Tibial nerve (tissue), 4 donors: ENCODE data around the gene LCLAT1. TPM values are rescaled to one million over a fixed set of nuclear protein-coding genes. Genes with fewer than 3 reads are reported as not detected.

ENCODE experiments used
- DNase-seq, 2 donors: peaks; one replicate each; pipeline ENCODE4 v3.0.0-alpha.2; 2019; ENCODE audit warnings: low spot score in 2 of 2
- H3K27ac ChIP-seq, 4 donors: fragments of 200-600 bp; sonication (generic) in 3 of 4; one replicate each; pipeline ENCODE4 v1.5.1; 2017 to 2019; ENCODE audit warnings: mild to moderate bottlenecking in 1 of 4
- H3K27me3 ChIP-seq, 2 donors: fragments of 200-600 bp; sonication (generic) in 1 of 2; one replicate each; pipeline versions ENCODE4 v1.5.1 to v1.6.0; 2017 to 2019
- H3K36me3 ChIP-seq, 3 donors: fragments of 200-600 bp; sonication (generic); one replicate each; pipeline ENCODE4 v1.5.1; 2018 to 2019
- H3K4me1 ChIP-seq, 4 donors: fragments of 200-600 bp; sonication (generic) in 3 of 4; one replicate each; pipeline ENCODE4 v1.5.1; 2017 to 2019
- H3K4me3 ChIP-seq, 4 donors: fragments of 200-600 bp; sonication (generic) in 3 of 4; one replicate each; pipeline ENCODE4 v1.5.1; 2017 to 2019; ENCODE audit warnings: mild to moderate bottlenecking in 1 of 4, moderate library complexity in 1 of 4
- H3K9me3 ChIP-seq, 4 donors: fragments of 200-600 bp; sonication (generic) in 3 of 4; one replicate each; pipeline ENCODE4 v1.5.1; 2017 to 2019
- CTCF ChIP-seq, 5 experiments: fragments of 200-600 bp in 3 of 5; fragments of 450-650 bp in 2 of 5; sonication (generic) in 3 of 5; IDR thresholded peaks; one replicate each; pipeline ENCODE4 v1.5.1; 2016 to 2019; ENCODE audit warnings: antibody characterized with exemption in 5 of 5, mild to moderate bottlenecking in 3 of 5, moderate library complexity in 2 of 5
- EP300 ChIP-seq, 2 donors: sonication (generic); formaldehyde crosslinking; IDR thresholded peaks; one replicate each; pipeline ENCODE4 v1.6.1; 2017; ENCODE audit warnings: antibody characterized with exemption in 2 of 2, mild to moderate bottlenecking in 1 of 2
- POLR2A ChIP-seq, 2 donors: fragments of 450-650 bp; IDR thresholded peaks; one replicate each; pipeline ENCODE4 v1.6.1; 2017; ENCODE audit warnings: antibody characterized with exemption in 2 of 2, mild to moderate bottlenecking in 2 of 2, moderate library complexity in 2 of 2
- WGBS, 2 donors: methylation state at CpG; one replicate each; pipeline ENCODE4 v1.1.5; 2018; 5-methylcytosine and 5-hydroxymethylcytosine counted together
- total RNA-seq, 4 donors: library from RNA; depleted of rRNA; stranded (reverse); fragments of >200 nt; gene quantifications; one replicate each; pipeline ENCODE4 v1.1.0, GENCODE V29; 2016

LCLAT1 gene
- total RNA-seq, 4 donors from 2014 or later, result 8.4 to 15.9 (median 11.8) TPM

GRCh38 chr2:30628341-30628740 lies 181.3 kb downstream of the LCLAT1 start:
- no peak for DNase-seq
- Histone ChIP-seq H3K9me3 (no peaks in the 10 kb centered on the region), H3K4me3 (no peak overlapping the region), H3K4me1 (no peaks in the 10 kb centered on the region), H3K27ac (no peak overlapping the region), H3K27me3 (no peaks in the 10 kb centered on the region), H3K36me3 (no peaks in the 10 kb centered on the region)
- 96 to 100% methylated on average over 2 of the region's 2 CpGs for WGBS, 2 donors
- no peak for TF ChIP-seq CTCF (IDR thresholded peaks at IDR 0.05)
- no peak for TF ChIP-seq POLR2A (IDR thresholded peaks at IDR 0.05)
- TF ChIP-seq EP300 (IDR thresholded peaks at IDR 0.05), result no peak

GRCh38 chr2:30629866-30630265 lies 182.8 kb downstream of the LCLAT1 start:
- Histone ChIP-seq H3K27me3 (no peaks in the 10 kb centered on the region), H3K27ac (no peak overlapping the region), H3K9me3 (no peaks in the 10 kb centered on the region), H3K4me3 (no peak overlapping the region), H3K4me1 (no peaks in the 10 kb centered on the region), H3K36me3 (no peaks in the 10 kb centered on the region)
- TF ChIP-seq CTCF (IDR thresholded peaks at IDR 0.05) (no peak), EP300 (IDR thresholded peaks at IDR 0.05) (no peak), POLR2A (IDR thresholded peaks at IDR 0.05) (no peak)
- no peak for DNase-seq
- WGBS, 2 donors, result 90 to 93% methylated on average over 6 of the region's 6 CpGs

GRCh38 chr2:30631051-30631671 lies 184.1 kb downstream of the LCLAT1 start:
- H3K27ac ChIP-seq, result no peak overlapping the region

GRCh38 chr2:30633039-30633438 lies 186.0 kb downstream of the LCLAT1 start:
- Histone ChIP-seq H3K27ac (no peak overlapping the region), H3K4me3 (no peak overlapping the region), H3K4me1 (no peaks in the 10 kb centered on the region), H3K9me3 (no peaks in the 10 kb centered on the region), H3K27me3 (no peaks in the 10 kb centered on the region), H3K36me3 (no peaks in the 10 kb centered on the region)
- TF ChIP-seq EP300 (IDR thresholded peaks at IDR 0.05) (no peak), POLR2A (IDR thresholded peaks at IDR 0.05) (no peak), CTCF (IDR thresholded peaks at IDR 0.05) (no peak)
- DNase-seq, result no peak
- WGBS, 2 donors, result 90 to 91% methylated on average over 4 of the region's 4 CpGs

More at GRCh38 chr2:30631051-30631671, 184.1 kb downstream of the LCLAT1 start:
- Histone ChIP-seq H3K4me1 (no peaks in the 10 kb centered on the region), H3K36me3 (no peaks in the 10 kb centered on the region), H3K27me3 (no peaks in the 10 kb centered on the region), H3K4me3 (no peak overlapping the region), H3K9me3 (no peaks in the 10 kb centered on the region)
- no peak for DNase-seq
- TF ChIP-seq EP300 (IDR thresholded peaks at IDR 0.05), result no peak
- WGBS, 2 donors, result 86% methylated on average over 1 of the region's 1 CpG

- DNase-seq, result no peak
- Histone ChIP-seq H3K27me3 (no peaks in the 10 kb centered on the region), H3K4me3 (no peak overlapping the region), H3K27ac (no peak overlapping the region), H3K36me3 (peaks cover 0 to 6% (median 0%) of the 10 kb centered on the region in 3 donors), H3K9me3 (no peaks in the 10 kb centered on the region), H3K4me1 (no peaks in the 10 kb centered on the region)
- WGBS, 2 donors, result 64 to 89% methylated on average over 1 of the region's 1 CpG
- no peak for TF ChIP-seq CTCF (IDR thresholded peaks at IDR 0.05)
These were observed 189.3 kb downstream of the LCLAT1 start for GRCh38 chr2:30636311-30636710.

- Histone ChIP-seq H3K9me3 (no peaks in the 10 kb centered on the region), H3K27me3 (no peaks in the 10 kb centered on the region), H3K27ac (no peak overlapping the region), H3K36me3 (peaks cover 0 to 6% (median 0%) of the 10 kb centered on the region in 3 donors), H3K4me1 (no peaks in the 10 kb centered on the region), H3K4me3 (no peak overlapping the region)
- WGBS, 2 donors, result 88 to 92% methylated on average over 5 of the region's 5 CpGs
- DNase-seq, result no peak
- TF ChIP-seq POLR2A (IDR thresholded peaks at IDR 0.05) (no peak), EP300 (IDR thresholded peaks at IDR 0.05) (no peak), CTCF (IDR thresholded peaks at IDR 0.05) (no peak)
These were observed 192.8 kb downstream of the LCLAT1 start for GRCh38 chr2:30639836-30640235.
